Sigmoid colon (tissue), 7 donors: ENCODE results near the gene SLC25A25. TPM values are rescaled to one million over a fixed set of nuclear protein-coding genes. Genes with fewer than 3 reads are reported as not detected.

Experiments used
- DNase-seq: peaks from one replicate; pipeline ENCODE4 v3.0.0-alpha.2; 2019
- H3K27ac ChIP-seq, 4 donors: fragments of 200-600 bp; sonication (generic); one replicate each; pipeline ENCODE4 v1.5.1; 2016 to 2019; ENCODE audit warnings: mild to moderate bottlenecking in 1 of 4
- H3K27me3 ChIP-seq, 3 donors: fragments of 200-600 bp; sonication (generic); one replicate each; pipeline ENCODE4 v1.5.1; 2019; ENCODE audit warnings: mild to moderate bottlenecking in 1 of 3
- H3K36me3 ChIP-seq, 4 donors: fragments of 200-600 bp; sonication (generic); one replicate each; pipeline ENCODE4 v1.5.1; 2016 to 2019
- H3K4me1 ChIP-seq, 4 donors: fragments of 200-600 bp; sonication (generic); one replicate each; pipeline ENCODE4 v1.5.1; 2017 to 2019
- H3K4me3 ChIP-seq, 4 donors: fragments of 200-600 bp; sonication (generic); one replicate each; pipeline ENCODE4 v1.5.1; 2017 to 2019; ENCODE audit warnings: mild to moderate bottlenecking in 2 of 4, moderate library complexity in 1 of 4
- H3K9me3 ChIP-seq, 4 donors: fragments of 200-600 bp in 3 of 4; sonication (generic) in 3 of 4; one replicate each; pipeline versions ENCODE4 v1.5.1 to v1.6.1; 2013 to 2019
- EP300 ChIP-seq, 4 donors: sonication (generic); formaldehyde crosslinking; IDR thresholded peaks; one replicate each; pipeline ENCODE4 v1.6.1; 2017; ENCODE audit warnings: antibody characterized with exemption in 4 of 4
- POLR2A ChIP-seq, 2 donors: fragments of 450-650 bp; IDR thresholded peaks; one replicate each; pipeline ENCODE4 v1.6.1; 2016; ENCODE audit warnings: antibody characterized with exemption in 2 of 2, mild to moderate bottlenecking in 2 of 2, moderate library complexity in 2 of 2
- POLR2AphosphoS5 ChIP-seq, 4 donors: sonication (generic); formaldehyde crosslinking; IDR thresholded peaks; one replicate each; pipeline ENCODE4 v1.6.1; 2017; ENCODE audit warnings: antibody characterized with exemption in 4 of 4
- WGBS, 2 donors: extraction: QIAGEN DNeasy Blood & Tissue Kit; methylation state at CpG; one replicate each; pipeline ENCODE4 v1.1.7; 2013; 5-methylcytosine and 5-hydroxymethylcytosine counted together
- intact Hi-C: fragments of 100-400 bp; cut with DNase I; formaldehyde crosslinking; loops from one replicate; pipeline ENCODE4 v1.15.1; 2023
- polyA plus RNA-seq, 3 donors: library from polyadenylated mRNA; stranded (reverse); fragments of 200-250 nt; gene quantifications; one replicate each; pipeline ENCODE4 v1.2.3, GENCODE V29; 2013
- total RNA-seq, 4 donors: library from RNA; depleted of rRNA; stranded (reverse); fragments of >200 nt; gene quantifications; one replicate each; pipeline ENCODE4 v1.1.0, GENCODE V29; 2016
- TF ChIP-seq, protein P1 (sequence below), 4 experiments: fragments of 450-650 bp in 3 of 4; fragments of 200-600 bp in 1 of 4; IDR thresholded peaks; one replicate each; pipeline ENCODE4 v1.5.1; 2016 to 2019; ENCODE audit warnings: antibody characterized with exemption in 4 of 4, mild to moderate bottlenecking in 3 of 4, moderate library complexity in 2 of 4
- donor health status: healthy with polysubstance abuse.
- donor health status: Bipolar disorder and iron deficiency.
- donor health status: healthy.

SLC25A25 gene
- total and polyA plus RNA-seq, 7 donors = 10.2 to 77.2 (median 16.6) TPM

- DNase-seq = peak; percentile 61
- H3K27me3 ChIP-seq = no peaks in the 10 kb centered on the region
- WGBS, 2 donors = 20 to 64% methylated on average over 26 of the region's 26 CpGs
- H3K4me3 ChIP-seq = no peak overlapping the region
- peak overlapping the region in 1 of 4 donors; percentile 35 for H3K27ac ChIP-seq
- peak in 1 of 4 donors; percentile 46 for TF ChIP-seq POLR2AphosphoS5 (IDR thresholded peaks at IDR 0.05)
- TF ChIP-seq POLR2A (IDR thresholded peaks at IDR 0.05) = peak in 1 of 2 donors; percentile 82
- TF ChIP-seq, protein P1, sequence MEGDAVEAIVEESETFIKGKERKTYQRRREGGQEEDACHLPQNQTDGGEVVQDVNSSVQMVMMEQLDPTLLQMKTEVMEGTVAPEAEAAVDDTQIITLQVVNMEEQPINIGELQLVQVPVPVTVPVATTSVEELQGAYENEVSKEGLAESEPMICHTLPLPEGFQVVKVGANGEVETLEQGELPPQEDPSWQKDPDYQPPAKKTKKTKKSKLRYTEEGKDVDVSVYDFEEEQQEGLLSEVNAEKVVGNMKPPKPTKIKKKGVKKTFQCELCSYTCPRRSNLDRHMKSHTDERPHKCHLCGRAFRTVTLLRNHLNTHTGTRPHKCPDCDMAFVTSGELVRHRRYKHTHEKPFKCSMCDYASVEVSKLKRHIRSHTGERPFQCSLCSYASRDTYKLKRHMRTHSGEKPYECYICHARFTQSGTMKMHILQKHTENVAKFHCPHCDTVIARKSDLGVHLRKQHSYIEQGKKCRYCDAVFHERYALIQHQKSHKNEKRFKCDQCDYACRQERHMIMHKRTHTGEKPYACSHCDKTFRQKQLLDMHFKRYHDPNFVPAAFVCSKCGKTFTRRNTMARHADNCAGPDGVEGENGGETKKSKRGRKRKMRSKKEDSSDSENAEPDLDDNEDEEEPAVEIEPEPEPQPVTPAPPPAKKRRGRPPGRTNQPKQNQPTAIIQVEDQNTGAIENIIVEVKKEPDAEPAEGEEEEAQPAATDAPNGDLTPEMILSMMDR (IDR thresholded peaks at IDR 0.05) = no peak
- H3K4me1 ChIP-seq = peaks cover 0 to 7% (median 6%) of the 10 kb centered on the region in 4 donors
- intact Hi-C loops = loop anchor here (2.0 to 5.0 kb wide), 2 partner anchors 17 to 78 kb away; no protein-coding TSS in a partner anchor
- H3K36me3 ChIP-seq = peaks cover 0 to 16% (median under 1%) of the 10 kb centered on the region in 4 donors
- H3K9me3 ChIP-seq = no peaks in the 10 kb centered on the region
Observed at GRCh38 chr9:128115187-128116103, 47.4 kb downstream of the SLC25A25 start.

GRCh38 chr9:128116104-128117083, 48.4 kb downstream of the SLC25A25 start:
- H3K27ac ChIP-seq = peak overlapping the region in 1 of 4 donors; percentile 5
- intact Hi-C loops = loop anchor here (1.0 to 5.0 kb wide), 3 partner anchors 18 to 173 kb away; no protein-coding TSS in a partner anchor
- H3K4me1 ChIP-seq = peaks cover 0 to 7% (median 6%) of the 10 kb centered on the region in 4 donors
- no peaks in the 10 kb centered on the region for H3K9me3 ChIP-seq
- H3K27me3 ChIP-seq = no peaks in the 10 kb centered on the region
- peaks cover 0 to 26% (median 7%) of the 10 kb centered on the region in 4 donors for H3K36me3 ChIP-seq
- peak; percentile 64 for DNase-seq
- TF ChIP-seq POLR2AphosphoS5 (IDR thresholded peaks at IDR 0.05) = no peak
- TF ChIP-seq POLR2A (IDR thresholded peaks at IDR 0.05) = no peak
- TF ChIP-seq EP300 (IDR thresholded peaks at IDR 0.05) = no peak
- TF ChIP-seq, protein P1 (IDR thresholded peaks at IDR 0.05) = no peak
- no peak overlapping the region for H3K4me3 ChIP-seq
- 52 to 82% methylated on average over 16 of the region's 16 CpGs for WGBS, 2 donors

DNA sequence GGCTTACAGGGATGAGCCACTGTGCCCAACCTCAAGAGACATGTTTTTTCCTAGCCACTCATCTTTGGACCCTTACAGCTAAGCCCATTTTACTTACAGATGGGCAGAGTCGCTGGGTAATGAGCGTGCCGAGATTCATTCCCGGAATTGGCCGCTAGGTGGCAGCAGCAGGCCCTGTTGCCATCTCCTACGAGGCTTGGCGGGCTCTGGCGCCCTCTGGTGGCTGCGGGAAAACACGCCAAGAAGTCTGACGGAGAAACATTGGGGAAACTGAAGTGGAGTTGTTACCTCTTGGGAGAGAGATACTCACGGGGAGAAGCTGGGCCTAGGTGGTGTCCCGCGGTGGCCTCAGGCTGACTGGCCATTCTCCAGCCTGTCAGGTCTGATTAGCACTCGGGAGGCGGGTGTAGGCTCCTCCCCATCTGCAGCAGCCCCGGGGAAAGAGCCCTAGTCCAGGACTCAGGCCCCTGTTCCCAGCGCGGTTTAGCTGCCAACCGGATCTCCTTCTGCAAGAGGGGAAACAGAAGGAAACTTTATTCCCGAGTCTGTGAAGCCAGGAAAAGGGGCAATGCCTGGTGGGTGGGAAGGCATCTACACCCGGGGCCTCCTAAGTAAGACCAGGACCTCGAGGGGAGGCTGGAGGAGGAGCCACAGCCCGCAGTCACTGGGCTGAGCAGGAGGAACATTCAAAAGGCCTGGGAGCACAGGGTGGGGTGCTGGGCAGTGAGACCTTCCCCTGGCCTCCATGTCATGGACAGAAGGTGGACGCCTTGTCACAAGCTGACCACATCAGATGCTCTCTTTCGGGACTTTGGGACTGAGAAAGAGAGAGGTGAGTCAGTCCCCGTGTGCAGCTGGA, 49.8 kb downstream of the SLC25A25 start:
- Histone ChIP-seq H3K27ac (no peak overlapping the region), H3K36me3 (peaks cover 6 to 40% (median 17%) of the 10 kb centered on the region in 4 donors), H3K4me1 (peaks cover 0 to 7% (median 6%) of the 10 kb centered on the region in 4 donors), H3K9me3 (no peaks in the 10 kb centered on the region), H3K4me3 (no peak overlapping the region), H3K27me3 (no peaks in the 10 kb centered on the region)
- peak; percentile 96 for DNase-seq
- TF ChIP-seq POLR2A (IDR thresholded peaks at IDR 0.05) (no peak), EP300 (IDR thresholded peaks at IDR 0.05) (no peak), POLR2AphosphoS5 (IDR thresholded peaks at IDR 0.05) (peak in 3 of 4 donors; percentile 6 to 52 (median 42))
- TF ChIP-seq, protein P1 (IDR thresholded peaks at IDR 0.05) = peak; percentile 100
- 15 to 17% methylated on average over 27 of the region's 27 CpGs for WGBS, 2 donors
- intact Hi-C loops = loop anchor here (1.0 to 5.0 kb wide), 3 partner anchors 19 to 175 kb away; no protein-coding TSS in a partner anchor
